T follicular helper cell (primary cell): ENCODE results near the gene CPEB1.

ENCODE experiments used
- DNase-seq: peaks from one replicate; pipeline ENCODE4 v3.0.0-alpha.2; 2020; ENCODE audit warnings: low read depth

Gene CPEB1

DNA sequence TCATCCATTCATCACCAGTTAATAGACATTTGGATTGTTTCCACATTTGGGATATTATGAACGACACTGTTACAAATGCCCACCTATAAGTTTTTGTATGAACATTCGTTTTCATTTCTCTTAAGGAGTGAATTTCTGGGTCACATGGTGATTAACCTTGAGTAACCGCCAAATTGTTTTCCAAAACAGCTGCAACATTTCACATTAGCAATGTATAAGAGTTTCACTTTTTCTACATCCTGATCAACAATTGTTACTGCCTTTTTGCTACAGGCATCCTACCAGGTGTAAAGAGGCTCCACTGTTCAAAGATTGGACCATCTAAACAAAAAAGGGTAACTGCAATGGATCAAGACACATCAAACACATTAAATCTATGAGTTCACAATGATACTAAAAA, 52.0 kb downstream of the CPEB1 start:
- DNase-seq, result no peak

- DNase-seq, result no peak
Measured at GRCh38 chr15:82587805-82588204, 59.4 kb downstream of the CPEB1 start.

DNA sequence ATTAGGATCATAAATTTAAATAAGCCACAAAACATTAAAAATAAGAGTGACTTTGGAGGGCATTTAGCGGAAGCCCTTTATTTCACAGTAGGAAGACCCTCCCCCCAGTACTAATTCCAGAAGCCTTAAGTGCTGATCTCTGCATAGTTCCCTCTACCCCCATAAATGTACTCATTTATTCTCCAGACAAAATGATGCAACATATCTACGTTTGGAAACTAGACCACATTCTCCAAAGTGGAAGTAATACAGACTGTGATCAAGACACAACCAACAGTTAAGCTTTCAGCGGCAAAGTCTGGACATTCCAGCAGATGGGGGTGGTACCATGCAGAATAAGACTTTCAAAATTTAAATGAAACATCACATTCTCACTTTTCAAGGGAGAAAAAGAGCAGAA, 62.1 kb downstream of the CPEB1 start:
- no peak for DNase-seq

DNA sequence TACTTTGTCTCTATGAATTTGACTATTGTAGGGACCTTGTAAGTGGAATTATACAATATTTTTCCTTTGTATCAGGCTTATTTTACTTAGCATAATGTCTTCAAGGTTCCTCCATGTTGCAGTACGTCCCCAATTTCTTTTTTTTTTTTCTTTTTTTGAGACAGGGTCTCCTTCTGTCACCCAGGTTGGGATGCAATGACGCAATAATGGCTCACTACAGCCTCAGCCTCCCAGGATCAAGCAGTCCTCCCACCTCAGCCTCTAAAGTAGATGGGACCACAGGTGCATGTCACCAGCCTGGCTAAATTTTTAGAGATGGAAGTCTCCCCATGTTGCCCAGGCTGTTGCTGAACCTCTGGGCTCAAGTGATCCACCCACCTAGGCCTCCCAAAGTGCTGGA, 66.5 kb downstream of the CPEB1 start:
- DNase-seq, result no peak

DNA sequence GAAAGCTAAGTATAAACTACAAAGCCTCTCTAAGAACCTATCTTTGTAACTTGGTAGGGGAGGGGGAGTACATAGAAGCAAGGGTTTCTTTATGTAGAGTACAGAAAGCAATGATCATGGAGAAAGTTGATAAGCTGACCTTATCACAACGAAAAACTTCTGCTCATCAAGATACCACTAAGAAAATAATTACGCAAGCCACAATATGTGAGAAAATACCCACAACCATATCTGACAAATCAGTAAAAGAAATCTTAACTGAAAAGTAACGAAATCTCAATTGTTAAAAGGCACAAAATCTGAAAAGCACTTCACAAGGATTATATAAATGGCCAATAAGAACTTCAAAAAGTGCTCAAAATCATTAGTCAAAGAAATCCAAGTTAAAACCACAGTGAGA, 71.8 kb downstream of the CPEB1 start:
- no peak for DNase-seq

DNA sequence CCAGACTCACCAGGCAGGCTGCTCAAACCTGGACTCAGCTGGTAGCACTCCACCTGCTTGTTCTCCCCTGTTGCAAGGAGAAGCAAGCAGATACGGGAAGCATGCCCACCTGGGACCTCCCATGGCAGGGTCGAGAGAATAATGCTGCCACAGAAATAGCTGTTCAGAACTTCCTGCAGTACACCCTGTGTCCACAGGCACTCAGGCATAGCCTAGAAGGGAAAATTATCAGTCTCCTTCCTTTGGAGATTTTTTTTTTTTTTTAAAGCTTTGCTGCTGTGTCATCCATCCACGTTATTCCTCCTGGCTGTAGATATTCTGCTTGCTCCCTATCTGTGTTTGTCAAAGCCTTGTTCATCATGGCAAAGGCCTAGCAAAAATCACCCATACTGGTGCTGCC, 74.2 kb downstream of the CPEB1 start:
- DNase-seq, result no peak

DNA sequence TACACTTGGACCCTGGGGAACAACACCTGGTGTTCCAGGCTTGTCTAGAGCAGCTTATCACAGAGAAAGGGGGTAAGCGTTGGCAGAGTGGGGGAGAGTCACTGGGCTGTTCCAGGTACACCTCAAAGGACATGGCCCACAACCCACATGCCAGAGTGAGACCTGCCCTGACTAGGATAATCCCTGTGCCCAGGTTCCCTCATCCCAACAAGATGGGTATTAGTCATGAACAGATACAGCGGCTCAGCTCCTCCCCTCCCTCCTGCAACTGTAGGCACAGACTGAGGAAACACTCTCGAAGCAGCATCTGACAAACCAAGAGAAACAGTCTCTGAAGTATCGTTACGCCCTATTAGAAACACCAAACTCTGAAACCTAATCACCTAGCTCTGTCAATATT, 74.9 kb downstream of the CPEB1 start:
- no peak for DNase-seq

DNA sequence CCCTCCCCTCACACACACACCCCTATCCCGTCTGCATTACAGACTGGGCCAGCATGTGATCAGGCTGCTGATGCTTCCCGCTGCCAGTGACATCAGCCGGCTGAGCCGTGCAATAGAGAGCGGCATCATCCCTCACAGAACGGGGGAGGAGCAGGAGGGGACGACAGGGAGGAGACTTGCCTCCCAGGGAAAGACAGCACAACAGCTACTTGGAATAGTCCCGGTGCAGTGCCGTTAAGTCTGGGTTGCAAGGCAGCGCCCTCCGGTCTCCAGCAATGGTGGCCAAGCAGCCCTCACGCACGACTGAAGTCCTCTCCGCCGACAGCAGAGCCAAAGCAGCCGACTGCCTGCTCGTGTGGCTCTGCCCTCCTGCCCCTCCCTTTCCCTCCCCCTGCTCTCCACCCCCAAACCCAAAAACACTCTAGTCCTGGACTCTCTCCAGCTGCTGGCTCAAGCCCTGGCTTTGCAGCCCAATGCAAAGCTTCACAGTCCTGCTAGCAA, 75.4 kb downstream of the CPEB1 start:
- no peak for DNase-seq

DNA sequence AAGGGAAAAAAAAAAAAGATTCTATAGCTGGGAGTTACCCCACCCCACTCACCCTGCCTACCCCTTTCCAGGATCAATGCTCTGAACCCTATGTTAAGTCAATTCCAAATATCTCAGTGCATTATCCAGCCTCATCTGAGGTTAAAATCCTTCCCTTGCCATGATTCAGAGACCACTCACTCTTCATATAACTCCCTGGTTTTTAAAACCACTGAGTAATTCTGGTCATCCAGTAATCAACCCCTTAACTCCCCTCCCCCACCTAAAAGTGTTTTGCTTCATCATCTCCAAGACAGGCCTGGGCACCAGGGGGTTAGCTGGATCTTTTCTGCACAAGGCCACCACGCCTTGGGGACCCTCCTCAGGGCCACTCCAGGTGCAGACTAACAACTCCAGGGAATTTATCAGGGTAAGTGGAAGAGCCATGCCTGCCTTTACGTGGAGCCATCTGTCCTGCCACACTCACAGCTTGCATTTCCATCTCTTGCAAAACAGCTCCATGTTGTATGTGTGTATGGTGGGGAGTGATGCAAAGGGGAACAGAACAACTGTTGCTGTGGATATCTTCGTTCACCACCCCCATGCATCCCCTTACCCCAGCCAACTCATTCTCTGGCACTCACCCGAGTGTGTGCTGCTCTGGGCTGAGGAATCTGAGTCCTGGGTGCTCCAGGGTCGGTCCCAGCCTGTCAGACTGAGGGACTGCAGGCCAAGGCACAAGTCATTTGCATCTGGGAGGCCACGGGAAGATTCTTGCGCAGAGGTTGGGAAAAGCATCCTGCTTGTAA, 76.2 kb downstream of the CPEB1 start:
- no peak for DNase-seq

- no peak for DNase-seq
Measured at GRCh38 chr15:82569834-82570233, 77.3 kb downstream of the CPEB1 start.

DNA sequence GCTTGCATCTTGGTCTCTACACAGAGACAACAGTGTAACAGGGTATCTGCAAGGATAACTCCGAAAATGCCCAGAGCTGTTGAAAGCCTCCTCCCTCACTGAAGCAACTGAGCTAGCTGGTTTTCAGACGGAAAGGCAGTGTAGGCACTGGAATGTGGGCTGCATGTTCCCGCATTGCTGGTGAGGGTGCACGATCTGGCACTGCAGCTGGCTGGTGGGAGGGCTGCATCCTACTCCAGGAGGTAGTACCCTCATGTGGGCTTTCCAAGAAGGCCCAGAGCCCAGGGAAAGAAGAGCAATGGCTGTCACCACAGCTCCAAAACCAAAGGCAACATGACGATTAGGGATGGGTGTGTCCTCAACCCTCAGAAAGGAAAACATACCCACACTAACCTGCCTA, 78.2 kb downstream of the CPEB1 start:
- DNase-seq, result no peak

GRCh38 chr15:82567661-82568060, 79.5 kb downstream of the CPEB1 start:
- no peak for DNase-seq

DNA sequence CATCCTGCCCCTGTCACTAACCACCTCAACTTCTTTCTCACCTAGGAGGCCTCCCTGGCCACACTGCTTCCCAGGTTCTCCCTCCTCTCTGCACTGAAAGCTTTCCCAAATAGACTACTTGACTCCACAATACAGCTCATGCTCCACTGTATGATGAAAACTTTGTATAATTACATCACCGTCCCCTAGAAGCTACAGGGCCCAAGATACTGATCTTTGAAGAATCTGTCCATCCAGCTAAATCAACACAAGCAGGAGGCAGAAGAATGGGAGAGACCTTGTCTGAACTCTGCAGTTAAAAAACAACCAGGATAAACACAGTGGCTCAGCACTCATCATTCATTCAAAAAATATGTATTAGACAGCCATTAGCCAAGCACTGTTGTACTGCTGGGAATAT, 80.5 kb downstream of the CPEB1 start:
- DNase-seq, result no peak

- DNase-seq, result no peak
Measured at GRCh38 chr15:82558502-82558901, 88.7 kb downstream of the CPEB1 start.

- no peak for DNase-seq
Measured at GRCh38 chr15:82556315-82557035, 90.7 kb downstream of the CPEB1 start.

DNA sequence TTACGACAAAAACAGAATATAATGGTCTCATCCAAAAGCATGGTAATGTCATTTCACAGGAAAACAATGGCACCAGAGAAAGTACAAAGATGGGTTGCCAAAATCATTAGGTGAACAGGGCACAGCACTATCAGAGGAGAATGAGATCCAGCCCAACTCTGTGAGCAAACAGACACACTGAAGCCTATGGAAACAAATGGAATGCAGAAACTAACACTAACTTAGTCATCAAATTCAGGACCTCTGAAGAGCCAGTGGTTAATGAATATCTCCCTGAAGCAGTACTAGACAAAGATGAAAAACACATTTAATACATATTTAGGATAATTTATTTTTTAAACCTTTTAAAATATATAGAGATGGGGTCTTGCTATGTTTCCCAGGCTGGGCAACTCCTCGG, 92.3 kb downstream of the CPEB1 start:
- DNase-seq, result no peak

DNA sequence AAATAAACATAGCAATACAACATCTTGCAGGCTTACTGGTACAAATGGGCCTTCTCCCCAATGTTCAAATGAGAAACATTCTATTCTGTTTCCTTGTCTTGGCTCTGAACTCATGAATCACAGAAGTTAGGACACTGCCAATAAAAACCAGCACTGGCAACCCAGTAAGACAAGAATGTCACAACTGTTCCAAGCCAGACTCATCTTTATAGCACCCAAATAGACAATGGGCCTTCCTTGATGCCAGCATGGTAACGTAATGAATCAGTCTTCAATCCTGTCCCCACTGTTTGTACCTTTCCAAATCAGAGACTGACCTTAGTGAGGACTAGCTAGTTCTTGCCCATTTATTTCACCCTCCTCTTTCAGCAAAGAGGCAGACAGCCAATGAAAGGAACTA, 92.8 kb downstream of the CPEB1 start:
- DNase-seq, result no peak

- no peak for DNase-seq
Measured at GRCh38 chr15:82553846-82554245, 93.3 kb downstream of the CPEB1 start.

- no peak for DNase-seq
Measured at GRCh38 chr15:82552861-82553260, 94.3 kb downstream of the CPEB1 start.

- no peak for DNase-seq
Measured at GRCh38 chr15:82551646-82552247, 95.4 kb downstream of the CPEB1 start.

DNA sequence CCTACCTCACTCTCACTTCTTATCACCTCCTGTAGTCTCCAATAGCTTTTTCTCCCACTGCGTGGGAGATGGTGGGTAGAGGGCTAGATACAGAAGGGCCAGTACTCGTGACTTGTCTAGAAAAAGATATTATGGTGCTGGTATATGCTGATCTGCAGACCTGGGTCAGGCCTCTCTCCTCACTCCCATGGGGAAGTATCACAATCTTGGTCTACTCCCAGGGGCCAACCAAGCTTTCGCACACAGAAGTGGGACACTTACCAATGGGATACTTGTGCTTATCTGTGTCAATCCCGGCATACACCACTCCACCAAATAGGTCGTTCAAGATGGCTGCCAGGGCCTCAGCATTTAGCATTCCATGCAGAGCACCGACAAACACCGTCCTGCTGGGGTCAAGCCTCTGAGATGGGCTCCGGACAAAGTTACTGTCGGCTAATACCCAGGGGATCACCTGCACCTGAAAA, 97.9 kb downstream of the CPEB1 start:
- DNase-seq, result no peak

- no peak for DNase-seq
Measured at GRCh38 chr15:82548700-82549099, 98.5 kb downstream of the CPEB1 start.

GRCh38 chr15:82545478-82545877, 101.7 kb downstream of the CPEB1 start:
- DNase-seq, result no peak
